GM18873 (cell line): ENCODE data around the gene LAMTOR2.

Experiments
- ATAC-seq: cut with Tn5 transposase; IDR thresholded peaks from one replicate; pipeline ENCODE4 v1.9.1; 2021; ENCODE audit warnings: mild to moderate bottlenecking, moderate library complexity, moderate number of reproducible peaks; ENCODE audit not compliant: unreplicated experiment, low FRiP score

LAMTOR2 gene

GRCh38 chr1:156074661-156075060 is 20.1 kb downstream of the LAMTOR2 start:
- no peak for ATAC-seq

- no peak for ATAC-seq
These were observed 20.6 kb downstream of the LAMTOR2 start for GRCh38 chr1:156075162-156075561.

GRCh38 chr1:156075775-156076204 is 21.2 kb downstream of the LAMTOR2 start:
- no peak for ATAC-seq

- no peak for ATAC-seq
These were observed 22.2 kb downstream of the LAMTOR2 start for GRCh38 chr1:156076609-156077429.

- no peak for ATAC-seq
These were observed 22.8 kb downstream of the LAMTOR2 start for GRCh38 chr1:156077430-156077760.

GRCh38 chr1:156078728-156079127 is 24.1 kb downstream of the LAMTOR2 start:
- ATAC-seq: no peak

GRCh38 chr1:156079762-156080161 is 25.2 kb downstream of the LAMTOR2 start:
- no peak for ATAC-seq

- no peak for ATAC-seq
These were observed 25.8 kb downstream of the LAMTOR2 start for GRCh38 chr1:156080241-156080862.

GRCh38 chr1:156080863-156081179 is 26.2 kb downstream of the LAMTOR2 start:
- ATAC-seq: no peak

- no peak for ATAC-seq
These were observed 26.8 kb downstream of the LAMTOR2 start for GRCh38 chr1:156081180-156081916.

- no peak for ATAC-seq
These were observed 27.3 kb downstream of the LAMTOR2 start for GRCh38 chr1:156081917-156082308.

GRCh38 chr1:156082309-156083091 is 27.9 kb downstream of the LAMTOR2 start, which contains the start of gene MEX3A:
Gene MEX3A, minus strand, starts transcription at chr1:156082465. Its CDS starts 467 bp downstream, at chr1:156081998.
- ATAC-seq: no peak

- no peak for ATAC-seq
These were observed 29.5 kb downstream of the LAMTOR2 start for GRCh38 chr1:156083800-156084790.

GRCh38 chr1:156086256-156086662 is 31.7 kb downstream of the LAMTOR2 start:
- no peak for ATAC-seq

GRCh38 chr1:156089704-156090103 is 35.1 kb downstream of the LAMTOR2 start:
- no peak for ATAC-seq

- no peak for ATAC-seq
These were observed 35.7 kb downstream of the LAMTOR2 start for GRCh38 chr1:156090138-156090839.

GRCh38 chr1:156090840-156091188 is 36.2 kb downstream of the LAMTOR2 start:
- ATAC-seq: no peak

GRCh38 chr1:156091610-156092009 is 37.0 kb downstream of the LAMTOR2 start:
- no peak for ATAC-seq

GRCh38 chr1:156095906-156096508 is 41.4 kb downstream of the LAMTOR2 start:
- ATAC-seq: no peak
